HG02610 (cell line): ENCODE data around the gene LNPK.
"Not testable (repeated sequence)": the region's sequence is repeated elsewhere in the genome, so short reads cannot be mapped to it uniquely, and the experiment has no call there.

Experiments
- ATAC-seq: cut with Tn5 transposase; IDR thresholded peaks from one replicate; pipeline ENCODE4 v1.9.1; 2021; ENCODE audit warnings: mild to moderate bottlenecking, moderate library complexity; ENCODE audit not compliant: unreplicated experiment

Gene LNPK

DNA sequence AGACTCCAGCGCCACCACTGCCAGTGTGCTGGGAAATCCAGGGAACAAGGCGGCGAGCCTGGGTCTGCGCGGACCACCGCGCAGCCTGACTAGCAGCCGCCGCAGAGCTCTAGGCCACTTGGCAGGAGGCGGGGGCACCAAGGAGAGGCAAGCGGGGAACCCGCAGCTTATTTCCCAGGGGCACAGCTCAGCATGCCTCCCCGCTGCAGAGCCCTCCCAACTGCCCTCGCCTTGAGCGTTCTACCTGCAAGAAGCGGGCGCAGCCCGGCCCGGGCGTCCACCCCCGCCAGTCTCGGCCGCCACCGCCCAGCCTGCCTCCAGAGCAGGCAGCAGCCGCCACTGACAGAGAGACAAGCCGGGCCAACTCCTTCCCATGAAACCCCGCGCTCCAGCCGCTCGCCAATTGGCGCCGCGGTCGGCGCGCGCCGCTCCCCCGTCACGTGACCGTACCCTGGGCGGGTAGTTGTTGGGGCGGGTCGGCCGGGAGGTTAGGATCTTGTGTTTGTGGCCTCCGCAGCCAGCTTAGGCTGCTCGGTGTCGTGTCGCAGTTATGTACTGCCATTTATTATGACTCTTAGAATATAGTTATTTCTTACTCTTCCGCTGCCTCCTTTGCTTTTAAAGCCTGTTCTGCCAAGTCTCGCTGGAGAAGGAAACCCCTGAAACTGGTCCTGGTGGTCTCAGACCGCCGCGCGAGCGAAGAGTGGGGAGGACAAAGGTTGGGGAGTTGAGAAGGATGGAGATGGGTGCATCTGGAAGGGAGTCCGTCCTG, at the start of gene LNPK:
TSS of gene LNPK (minus strand) at position 352 of the 772 bp plus-strand sequence. CDS start 6,683 bp downstream, outside the sequence.
- peak; percentile 96 for ATAC-seq

- ATAC-seq: no peak
Measured at GRCh38 chr2:176039375-176039774, 37.3 kb upstream of the LNPK start.

- no peak for ATAC-seq
Measured at GRCh38 chr2:176038694-176039093, 36.6 kb upstream of the LNPK start.

DNA sequence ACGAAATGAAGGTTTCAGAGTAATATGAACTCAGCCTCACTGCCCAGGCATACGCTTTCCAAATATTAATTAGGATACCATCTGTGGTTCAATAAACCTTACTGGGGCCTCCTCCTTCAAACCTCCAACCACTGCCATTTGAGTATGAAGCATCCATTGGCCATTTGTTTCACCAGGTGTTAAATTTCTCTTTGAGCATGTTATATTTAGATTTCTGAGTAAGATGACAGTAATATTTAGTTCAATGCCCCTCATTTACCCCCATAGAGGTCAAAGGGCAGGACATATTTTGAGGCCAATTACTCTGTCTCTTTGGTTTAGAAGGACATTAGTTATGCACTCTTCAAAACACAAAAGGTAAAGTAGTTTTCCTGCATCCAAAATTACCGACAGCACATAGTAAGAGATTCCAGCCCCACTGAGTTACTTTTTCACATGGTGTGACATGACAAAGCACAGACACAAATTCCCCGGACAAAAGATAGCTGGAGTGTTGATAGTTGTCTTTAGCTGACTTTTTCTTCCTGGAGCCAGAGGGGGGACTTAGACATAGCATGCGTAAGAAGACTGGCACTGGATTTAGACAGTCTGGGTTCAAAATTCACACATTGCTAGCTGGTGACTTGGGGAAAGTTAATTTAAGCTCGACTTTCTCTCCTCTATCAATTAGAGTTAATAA, 33.1 kb upstream of the LNPK start:
- ATAC-seq: no peak

DNA sequence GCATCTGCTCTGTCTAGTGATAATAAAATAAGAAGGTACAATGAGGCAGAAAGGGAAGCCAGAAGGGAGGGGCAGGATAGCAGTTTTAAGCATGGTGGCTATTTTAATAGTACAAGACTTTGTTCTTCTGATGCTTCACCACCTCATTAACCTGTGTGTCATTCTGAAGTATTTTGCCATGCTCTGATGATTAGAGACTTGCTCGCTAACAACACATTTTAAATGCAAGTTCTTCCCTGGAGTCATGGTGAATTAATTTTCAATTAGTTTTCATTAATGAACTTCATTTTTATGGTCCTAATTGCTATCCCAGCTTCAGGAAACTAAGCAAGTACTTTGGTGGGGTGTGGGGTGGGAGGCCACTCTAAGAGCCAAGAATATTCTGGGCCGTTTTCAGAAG, 25.7 kb upstream of the LNPK start:
- ATAC-seq: no peak

DNA sequence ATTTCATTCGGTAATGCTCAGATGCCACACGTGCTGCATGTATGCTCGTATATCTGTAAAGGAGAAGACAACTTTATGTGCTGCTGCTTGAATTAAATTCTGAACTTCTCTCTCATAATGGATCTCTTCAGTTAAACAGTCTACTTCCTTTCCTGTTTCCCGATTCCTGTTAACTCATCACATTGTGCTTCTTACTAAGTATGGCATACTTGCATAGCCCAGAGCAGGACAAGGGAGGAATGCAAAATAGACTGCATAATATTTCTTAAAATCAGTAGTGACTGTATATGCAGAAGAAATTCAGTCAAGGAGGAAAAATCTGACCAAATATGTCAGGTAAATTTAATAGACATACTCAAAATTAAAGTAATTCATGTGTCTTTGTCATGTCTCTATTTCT, 23.9 kb upstream of the LNPK start:
- ATAC-seq: no peak

GRCh38 chr2:176024083-176024482, 22.0 kb upstream of the LNPK start:
- no peak for ATAC-seq

DNA sequence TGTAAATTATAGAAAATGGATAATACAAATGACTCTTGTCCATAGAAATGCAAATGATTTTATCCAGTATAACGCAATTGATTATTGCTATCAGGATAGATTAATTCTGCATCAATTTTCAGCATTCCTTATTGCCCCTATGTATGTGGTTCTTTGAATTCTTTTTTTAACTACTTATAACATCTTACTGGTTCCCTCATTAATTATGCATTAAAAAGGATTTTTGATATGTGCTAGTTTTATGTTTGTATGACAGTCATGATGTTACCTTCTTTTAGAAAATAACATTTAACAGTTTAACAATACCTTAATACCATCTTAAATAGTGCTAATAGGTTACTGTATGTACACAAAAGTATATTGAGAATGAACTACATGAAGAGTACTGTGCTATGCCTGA, 20.0 kb upstream of the LNPK start:
- ATAC-seq: no peak

DNA sequence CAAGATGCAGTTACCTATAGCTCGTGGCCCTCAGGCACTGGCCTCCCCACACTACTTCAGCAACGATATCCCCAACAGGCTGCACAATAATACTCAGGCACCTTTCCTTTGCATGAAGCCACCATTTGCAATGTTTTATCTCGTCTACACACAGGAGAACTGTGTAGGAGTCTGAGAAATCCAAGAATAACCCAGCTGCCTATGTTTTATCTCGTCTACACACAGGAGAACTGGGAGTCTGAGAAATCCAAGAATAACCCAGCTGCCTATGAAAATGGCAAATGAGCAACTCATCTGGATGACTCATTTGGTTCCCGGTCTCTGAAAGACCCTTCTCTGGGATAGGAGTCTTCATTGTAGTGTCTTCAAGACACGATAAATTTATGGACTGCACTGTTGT, 18.3 kb upstream of the LNPK start:
- ATAC-seq: no peak

DNA sequence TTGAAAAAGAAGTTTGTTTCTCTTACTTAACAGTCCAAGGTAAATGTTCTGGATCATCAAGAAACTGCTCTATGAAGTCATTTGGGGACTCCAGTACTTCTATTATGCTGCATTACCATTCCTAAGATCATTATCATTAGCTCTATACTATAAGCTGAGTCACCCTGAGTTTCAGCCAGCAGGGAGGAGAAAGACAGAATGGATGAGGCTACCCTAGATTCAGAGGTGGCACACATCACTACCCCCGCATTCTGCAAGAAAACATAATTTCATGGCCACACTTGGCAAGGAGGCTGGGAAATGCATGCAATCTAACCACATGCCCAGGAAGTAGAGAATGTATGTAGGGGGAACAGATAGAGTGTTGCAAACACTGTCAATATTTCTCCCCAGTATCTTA, 16.6 kb upstream of the LNPK start:
- ATAC-seq: no peak

DNA sequence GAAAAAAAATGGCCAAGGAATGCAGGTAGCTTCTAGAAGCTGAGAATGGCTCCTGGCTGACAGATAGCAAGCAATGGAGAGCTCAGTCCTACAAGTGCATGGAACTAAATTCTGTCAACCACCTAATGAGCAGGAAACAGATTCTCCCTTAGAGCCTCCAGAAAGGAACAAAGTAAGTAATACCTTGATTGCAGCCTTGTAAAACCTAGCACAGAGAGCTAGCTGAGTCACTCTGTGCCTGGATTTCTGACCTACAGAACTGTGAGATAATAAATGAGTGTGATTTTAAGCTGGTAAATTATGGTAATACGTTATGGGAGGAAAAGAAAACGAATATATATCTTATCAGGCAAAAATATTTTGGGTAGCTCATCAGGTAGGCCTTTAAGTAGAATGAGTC, 7.4 kb upstream of the LNPK start:
- ATAC-seq: no peak

DNA sequence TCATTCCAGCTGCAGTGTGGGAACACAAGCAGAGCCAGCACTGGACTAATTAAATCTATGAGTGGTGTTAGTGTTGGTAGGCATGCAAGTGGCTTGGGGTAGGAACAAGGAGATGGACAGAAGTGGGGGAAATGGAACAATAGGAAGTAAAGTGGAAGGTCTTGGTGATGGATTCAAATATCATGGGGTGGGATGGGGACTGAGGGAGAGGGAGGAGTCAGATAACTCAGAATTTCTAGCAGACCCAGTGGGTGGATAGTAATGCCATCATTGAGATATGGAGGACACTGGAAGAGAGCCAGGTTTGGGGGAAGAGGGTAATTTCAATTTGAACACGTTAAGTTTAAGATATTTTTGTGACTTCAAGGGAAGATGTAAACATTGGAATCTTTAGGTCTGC, 2.9 kb upstream of the LNPK start:
- no peak for ATAC-seq

DNA sequence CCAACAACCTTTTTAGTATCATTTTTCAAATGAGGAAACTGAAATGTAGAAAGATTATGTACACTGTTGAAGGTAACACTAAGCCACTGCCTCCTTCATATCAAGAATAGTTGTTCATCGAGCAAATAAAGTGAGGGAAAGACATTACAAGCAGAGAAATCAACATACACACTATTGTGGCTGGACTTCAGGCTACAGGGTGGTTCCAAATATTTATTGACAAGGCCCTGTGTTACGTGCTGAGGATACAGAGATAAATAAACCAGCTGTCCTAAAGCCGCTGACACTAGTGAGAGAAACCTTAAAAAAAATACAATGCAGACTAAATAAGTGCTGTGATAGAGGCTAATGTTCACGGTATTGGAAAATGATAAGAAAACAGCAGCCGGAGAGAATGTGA, 1.9 kb upstream of the LNPK start:
- no peak for ATAC-seq

DNA sequence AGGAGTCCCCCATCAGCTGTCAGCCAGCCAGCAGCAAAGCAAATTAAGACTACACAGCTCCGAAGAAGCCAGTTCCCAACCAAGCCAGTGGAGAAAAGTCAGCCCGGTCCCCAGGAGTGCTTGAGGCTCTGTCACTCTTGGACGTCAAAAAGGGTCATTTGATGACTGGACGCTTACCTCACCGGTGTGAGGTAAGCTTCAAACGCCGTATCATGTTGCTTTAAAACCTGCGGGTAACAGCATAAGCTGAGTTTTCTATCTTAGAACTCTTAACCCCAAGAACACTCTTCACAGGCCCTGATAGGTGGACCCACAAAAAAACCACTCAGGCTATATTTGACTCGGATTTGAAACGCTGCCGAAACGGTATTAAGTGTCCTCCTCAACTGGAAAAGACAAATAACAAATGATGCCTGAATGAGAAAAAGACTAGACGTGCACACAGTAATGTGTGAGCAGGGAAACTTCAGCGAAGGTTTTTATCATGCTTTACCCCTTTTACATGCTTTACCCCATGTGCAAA, 682 bp upstream of the LNPK start:
- ATAC-seq: peak; percentile 1

GRCh38 chr2:176001281-176001915, 669 bp downstream of the LNPK start:
- ATAC-seq: peak; percentile 48

GRCh38 chr2:175999283-175999819, 2.7 kb downstream of the LNPK start:
- no peak for ATAC-seq

DNA sequence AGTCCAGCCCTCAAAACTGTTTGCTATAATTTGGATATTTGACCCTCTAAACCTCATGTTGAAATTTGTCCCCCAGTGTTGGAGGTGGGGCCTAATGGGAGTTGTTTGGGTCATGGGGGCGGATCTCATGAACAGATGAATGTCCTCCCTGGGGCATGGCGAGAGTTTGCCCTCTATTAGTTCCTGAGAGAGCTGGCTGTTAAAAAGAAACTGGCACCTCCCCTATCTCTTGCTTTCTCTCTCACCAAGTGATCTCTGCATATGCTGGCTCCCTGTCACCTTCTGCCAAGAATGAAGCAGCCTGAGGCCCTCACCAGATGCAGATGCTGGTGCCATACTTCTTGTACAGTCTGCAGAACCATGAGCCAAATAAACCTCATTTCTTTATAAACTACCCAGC, 12.0 kb downstream of the LNPK start:
- no peak for ATAC-seq

DNA sequence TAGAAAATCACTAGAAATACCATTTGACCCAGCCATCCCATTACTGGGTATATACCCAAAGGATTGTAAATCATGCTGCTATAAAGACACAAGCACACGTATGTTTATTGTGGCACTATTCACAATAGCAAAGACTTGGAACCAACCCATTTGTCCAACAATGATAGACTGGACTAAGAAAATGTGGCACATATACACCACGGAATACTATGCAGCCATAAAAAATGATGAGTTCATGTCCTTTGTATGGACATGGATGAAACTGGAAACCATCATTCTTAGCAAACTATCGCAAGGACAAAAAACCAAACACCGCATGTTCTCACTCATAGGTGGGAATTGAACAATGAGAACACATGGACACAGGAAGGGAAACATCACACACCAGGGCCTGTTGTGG, 14.9 kb downstream of the LNPK start:
- not testable (repeated sequence) for ATAC-seq

DNA sequence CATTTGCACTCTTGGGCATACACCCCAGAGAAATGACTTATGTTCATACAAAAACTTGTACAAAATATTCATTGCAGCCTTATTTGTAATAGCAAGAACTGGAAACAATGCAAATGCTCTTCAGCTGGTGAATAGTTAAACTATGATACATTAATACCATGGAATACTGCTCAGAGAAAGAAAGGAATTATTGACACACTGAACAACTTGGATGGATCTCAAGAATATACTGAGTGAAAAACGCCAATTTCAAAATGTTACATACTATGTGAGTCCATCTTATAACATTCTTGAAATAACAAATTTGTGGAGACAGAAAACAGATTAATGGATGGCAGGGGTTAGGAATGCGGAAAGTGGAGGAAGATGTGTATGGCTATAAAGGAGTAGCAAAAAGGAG, 17.2 kb downstream of the LNPK start:
- no peak for ATAC-seq

DNA sequence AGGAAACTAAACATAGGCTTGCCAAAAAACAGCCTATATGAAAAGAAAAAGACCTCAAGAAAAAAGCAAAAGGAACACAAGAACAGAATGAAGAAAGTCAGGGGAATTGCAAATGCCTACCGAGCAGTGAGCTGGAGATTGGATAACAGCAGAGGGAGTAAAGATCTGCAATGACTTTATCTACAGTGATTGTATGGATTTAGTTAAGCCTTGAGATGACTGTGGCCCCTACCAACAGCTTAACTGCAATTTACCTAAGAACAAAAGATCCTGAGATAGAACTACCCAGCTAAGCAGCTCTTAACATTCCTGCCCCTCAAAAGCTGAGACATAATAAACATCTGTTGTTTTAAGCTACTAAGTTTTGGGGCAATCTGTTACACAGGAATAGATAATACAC, 20.5 kb downstream of the LNPK start:
- ATAC-seq: no peak

DNA sequence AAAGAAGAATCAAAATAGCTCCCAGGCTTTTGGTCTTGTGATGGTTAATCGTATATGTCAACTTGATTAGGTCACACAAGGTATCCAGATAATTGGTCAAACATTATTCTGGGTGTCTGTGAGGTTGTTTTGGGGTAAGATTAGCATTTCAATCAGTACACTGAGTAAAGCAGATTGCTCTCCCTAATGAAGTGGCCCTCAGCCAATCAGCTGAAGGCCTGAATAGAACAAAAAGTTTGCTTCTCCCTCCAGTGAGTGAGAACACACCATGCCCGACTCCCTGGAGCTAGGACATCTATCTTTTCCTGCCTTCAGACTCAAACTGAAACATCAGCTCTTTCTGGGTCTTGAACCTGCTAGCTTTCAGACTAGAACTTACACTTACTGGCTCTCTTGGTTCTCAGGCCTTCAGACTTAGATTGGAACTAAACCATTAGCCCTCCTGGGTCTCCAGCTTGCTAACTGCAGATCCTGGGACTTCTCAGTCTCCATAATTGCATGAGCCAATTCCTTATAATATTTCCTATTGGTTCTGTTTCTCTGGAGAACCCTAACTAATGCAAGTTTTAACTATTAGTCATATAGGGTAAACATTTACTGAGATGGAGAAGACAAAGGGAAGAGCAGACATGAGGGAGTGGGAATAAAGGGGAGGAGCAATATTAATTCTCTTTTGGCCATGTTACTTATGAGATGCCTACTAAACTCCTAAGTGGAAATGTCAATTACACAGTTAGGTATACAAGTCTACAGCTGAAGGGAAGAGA, 25.5 kb downstream of the LNPK start:
- ATAC-seq: no peak
